GM19324 (cell line): ENCODE measurements around the gene CHN2.

Source experiments
- ATAC-seq: cut with Tn5 transposase; IDR thresholded peaks from one replicate; pipeline ENCODE4 v1.9.1; 2021; ENCODE audit warnings: mild to moderate bottlenecking, moderate library complexity; ENCODE audit not compliant: unreplicated experiment, low FRiP score

CHN2 gene

GRCh38 chr7:29353810-29354209 lies 159.2 kb downstream of the CHN2 start:
- no peak for ATAC-seq

GRCh38 chr7:29354340-29354739 lies 159.8 kb downstream of the CHN2 start:
- ATAC-seq: no peak

GRCh38 chr7:29355388-29355787 lies 160.8 kb downstream of the CHN2 start:
- no peak for ATAC-seq

GRCh38 chr7:29356631-29357030 lies 162.1 kb downstream of the CHN2 start:
- ATAC-seq: no peak

- no peak for ATAC-seq
Measured at GRCh38 chr7:29359482-29360093, 165.0 kb downstream of the CHN2 start.

- ATAC-seq: no peak
Measured at GRCh38 chr7:29360633-29361625, 166.4 kb downstream of the CHN2 start.

- no peak for ATAC-seq
Measured at GRCh38 chr7:29362380-29362779, 167.8 kb downstream of the CHN2 start.

GRCh38 chr7:29363636-29364425 lies 169.3 kb downstream of the CHN2 start:
- ATAC-seq: no peak

- ATAC-seq: no peak
Measured at GRCh38 chr7:29364661-29365060, 170.1 kb downstream of the CHN2 start.

- ATAC-seq: no peak
Measured at GRCh38 chr7:29365423-29365822, 170.8 kb downstream of the CHN2 start.

GRCh38 chr7:29367784-29368183 lies 173.2 kb downstream of the CHN2 start:
- no peak for ATAC-seq

- no peak for ATAC-seq
Measured at GRCh38 chr7:29369909-29370488, 175.4 kb downstream of the CHN2 start.

- no peak for ATAC-seq
Measured at GRCh38 chr7:29370531-29371314, 176.1 kb downstream of the CHN2 start.

- no peak for ATAC-seq
Measured at GRCh38 chr7:29371472-29371871, 176.9 kb downstream of the CHN2 start.

- ATAC-seq: no peak
Measured at GRCh38 chr7:29372351-29373090, 177.9 kb downstream of the CHN2 start.

GRCh38 chr7:29375641-29376562 lies 181.3 kb downstream of the CHN2 start:
- no peak for ATAC-seq

- no peak for ATAC-seq
Measured at GRCh38 chr7:29377718-29378117, 183.1 kb downstream of the CHN2 start.

GRCh38 chr7:29379551-29379950 lies 185.0 kb downstream of the CHN2 start:
- no peak for ATAC-seq
